HEK293 (cell line): ENCODE data around the gene PSMD8.
A peak's percentile ranks its signal among the peaks of the same experiment; 100 is the strongest.

Experiments
- BCL6B ChIP-seq: fragments of 450-650 bp; formaldehyde crosslinking; IDR thresholded peaks from 2 replicates; pipeline ENCODE4 v1.5.1; 2017; ENCODE audit warnings: missing biosample characterization, missing genetic modification characterization
- EGR2 ChIP-seq: fragments of 450-650 bp; formaldehyde crosslinking; IDR thresholded peaks from 2 replicates; pipeline ENCODE4 v1.5.1; 2016; ENCODE audit warnings: low read depth, missing biosample characterization, missing genetic modification characterization
- GLI4 ChIP-seq: fragments of 450-650 bp; formaldehyde crosslinking; IDR thresholded peaks from 2 replicates; pipeline ENCODE4 v1.5.1; 2016; ENCODE audit warnings: missing biosample characterization, missing genetic modification characterization
- GLIS1 ChIP-seq: fragments of 450-650 bp; formaldehyde crosslinking; IDR thresholded peaks from 2 replicates; pipeline ENCODE4 v1.5.1; 2016; ENCODE audit warnings: missing biosample characterization, missing genetic modification characterization
- KLF1 ChIP-seq: fragments of 450-650 bp; formaldehyde crosslinking; IDR thresholded peaks from 2 replicates; pipeline ENCODE4 v1.5.1; 2016; ENCODE audit warnings: missing biosample characterization, missing genetic modification characterization
- KLF7 ChIP-seq: fragments of 450-650 bp; formaldehyde crosslinking; IDR thresholded peaks from 2 replicates; pipeline ENCODE4 v1.5.1; 2016; ENCODE audit warnings: missing biosample characterization, missing genetic modification characterization, borderline replicate concordance
- MZF1 ChIP-seq: fragments of 450-650 bp; formaldehyde crosslinking; IDR thresholded peaks from 2 replicates; pipeline ENCODE4 v1.5.1; 2017; ENCODE audit warnings: missing biosample characterization, missing genetic modification characterization, borderline replicate concordance
- REPIN1 ChIP-seq: fragments of 450-650 bp; formaldehyde crosslinking; IDR thresholded peaks from 2 replicates; pipeline ENCODE4 v1.5.1; 2017; ENCODE audit warnings: missing biosample characterization, missing genetic modification characterization, low read depth
- REST ChIP-seq: fragments of 450-650 bp; formaldehyde crosslinking; IDR thresholded peaks from 2 replicates; pipeline ENCODE4 v1.5.1; 2016; ENCODE audit warnings: missing biosample characterization, missing genetic modification characterization
- SCRT2 ChIP-seq: fragments of 450-650 bp; formaldehyde crosslinking; IDR thresholded peaks from 2 replicates; pipeline ENCODE4 v1.5.1; 2016; ENCODE audit warnings: missing biosample characterization, missing genetic modification characterization
- ZBTB26 ChIP-seq: fragments of 450-650 bp; formaldehyde crosslinking; optimal IDR thresholded peaks from 2 replicates; pipeline ENCODE3; 2016; ENCODE audit warnings: missing biosample characterization, mild to moderate bottlenecking, missing genetic modification characterization
- ZBTB44 ChIP-seq: fragments of 450-650 bp; IDR thresholded peaks from 2 replicates; pipeline ENCODE4 v1.5.1; 2018; ENCODE audit warnings: missing biosample characterization, mild to moderate bottlenecking, missing genetic modification characterization
- ZNF10 ChIP-seq: fragments of 450-650 bp; formaldehyde crosslinking; IDR thresholded peaks from 2 replicates; pipeline ENCODE4 v1.5.1; 2017; ENCODE audit warnings: missing biosample characterization, missing genetic modification characterization
- ZNF16 ChIP-seq: fragments of 450-650 bp; formaldehyde crosslinking; IDR thresholded peaks from 2 replicates; pipeline ENCODE4 v1.5.1; 2016; ENCODE audit warnings: low read depth, missing biosample characterization, missing genetic modification characterization
- ZNF174 ChIP-seq: fragments of 450-650 bp; formaldehyde crosslinking; IDR thresholded peaks from 2 replicates; pipeline ENCODE4 v1.5.0; 2017; ENCODE audit warnings: missing biosample characterization, mild to moderate bottlenecking, missing genetic modification characterization
- ZNF19 ChIP-seq: fragments of 450-650 bp; formaldehyde crosslinking; IDR thresholded peaks from 2 replicates; pipeline ENCODE4; 2016; ENCODE audit warnings: missing biosample characterization, missing genetic modification characterization, low read depth
- ZNF239 ChIP-seq: fragments of 450-650 bp; formaldehyde crosslinking; IDR thresholded peaks from 2 replicates; pipeline ENCODE4 v1.5.1; 2016; ENCODE audit warnings: missing biosample characterization, missing genetic modification characterization
- ZNF350 ChIP-seq: fragments of 450-650 bp; formaldehyde crosslinking; IDR thresholded peaks from 2 replicates; pipeline ENCODE4 v1.5.0; 2017; ENCODE audit warnings: missing biosample characterization, mild to moderate bottlenecking, missing genetic modification characterization
- ZNF404 ChIP-seq: fragments of 450-650 bp; formaldehyde crosslinking; IDR thresholded peaks from 2 replicates; pipeline ENCODE4 v1.5.1; 2017; ENCODE audit warnings: missing biosample characterization, missing genetic modification characterization
- ZNF433 ChIP-seq: fragments of 450-650 bp; formaldehyde crosslinking; IDR thresholded peaks from 2 replicates; pipeline ENCODE4 v1.5.1; 2016; ENCODE audit warnings: missing biosample characterization, missing genetic modification characterization, low read depth
- ZNF501 ChIP-seq: fragments of 450-650 bp; formaldehyde crosslinking; IDR thresholded peaks from 2 replicates; pipeline ENCODE4 v1.5.1; 2016; ENCODE audit warnings: missing biosample characterization, missing genetic modification characterization
- ZNF530 ChIP-seq: fragments of 450-650 bp; formaldehyde crosslinking; IDR thresholded peaks from 2 replicates; pipeline ENCODE4 v1.5.1; 2016; ENCODE audit warnings: low read depth, missing biosample characterization, missing genetic modification characterization
- ZNF544 ChIP-seq: fragments of 450-650 bp; formaldehyde crosslinking; IDR thresholded peaks from 2 replicates; pipeline ENCODE4 v1.5.0; 2017; ENCODE audit warnings: missing biosample characterization, missing genetic modification characterization
- ZNF555 ChIP-seq: fragments of 450-650 bp; formaldehyde crosslinking; conservative IDR thresholded peaks from 2 replicates; pipeline ENCODE4 v1.5.1; 2017; ENCODE audit warnings: missing biosample characterization, mild to moderate bottlenecking, missing genetic modification characterization, inconsistent platforms
- ZNF560 ChIP-seq: fragments of 450-650 bp; formaldehyde crosslinking; IDR thresholded peaks from 2 replicates; pipeline ENCODE4 v1.5.1; 2017; ENCODE audit warnings: missing biosample characterization, missing genetic modification characterization, borderline replicate concordance
- ZNF561 ChIP-seq: fragments of 450-650 bp; IDR thresholded peaks from 2 replicates; pipeline ENCODE4 v1.5.1; 2018; ENCODE audit warnings: missing biosample characterization, missing genetic modification characterization, borderline replicate concordance
- ZNF600 ChIP-seq: fragments of 450-650 bp; formaldehyde crosslinking; IDR thresholded peaks from 2 replicates; pipeline ENCODE4 v1.5.1; 2016; ENCODE audit warnings: missing biosample characterization, missing genetic modification characterization
- ZNF623 ChIP-seq: fragments of 450-650 bp; formaldehyde crosslinking; IDR thresholded peaks from 2 replicates; pipeline ENCODE4 v1.5.1; 2016; ENCODE audit warnings: missing biosample characterization, missing genetic modification characterization
- ZNF658 ChIP-seq: fragments of 450-650 bp; formaldehyde crosslinking; IDR thresholded peaks from 2 replicates; pipeline ENCODE4; 2016; ENCODE audit warnings: missing biosample characterization, missing genetic modification characterization
- ZNF677 ChIP-seq: fragments of 450-650 bp; IDR thresholded peaks from 2 replicates; pipeline ENCODE4 v1.5.0; 2018; ENCODE audit warnings: missing biosample characterization, mild to moderate bottlenecking, missing genetic modification characterization, moderate library complexity
- ZNF707 ChIP-seq: fragments of 450-650 bp; formaldehyde crosslinking; IDR thresholded peaks from 2 replicates; pipeline ENCODE4 v1.5.1; 2016; ENCODE audit warnings: missing biosample characterization, missing genetic modification characterization
- ZSCAN30 ChIP-seq: fragments of 450-650 bp; IDR thresholded peaks from 2 replicates; pipeline ENCODE4 v1.5.1; 2018; ENCODE audit warnings: missing biosample characterization, mild to moderate bottlenecking, missing genetic modification characterization, moderate library complexity

PSMD8 gene

GRCh38 chr19:38362076-38362945 lies 12.1 kb upstream of the PSMD8 start (continued):
- TF ChIP-seq GLIS1 (peak; percentile 93), ZNF501 (peak; percentile 52; the same call in 1 of the 2 replicates), MZF1 (tag by site-specific recombination) (no peak), ZNF623 (tag by site-specific recombination) (no peak), ZNF239 (tag by site-specific recombination) (no peak), ZNF350 (tag by site-specific recombination) (no peak), ZNF677 (tag by site-specific recombination) (no peak), SCRT2 (tag by site-specific recombination) (no peak), ZNF19 (no peak), ZBTB44 (no peak), ZNF530 (no peak), REPIN1 (tag by site-specific recombination) (no peak), ZSCAN30 (tag by site-specific recombination) (0 out of 2 replicates have a peak, but pooled peaks have one; percentile 28), KLF1 (tag by site-specific recombination) (peak; percentile 90), ZNF174 (tag by site-specific recombination) (no peak), BCL6B (tag by site-specific recombination) (no peak), ZNF561 (tag by site-specific recombination) (peak; percentile 87; the same call in 1 of the 2 replicates), ZNF404 (tag by site-specific recombination) (no peak), ZNF433 (no peak), ZNF707 (no peak), ZNF600 (tag by site-specific recombination) (peak; percentile 100), ZNF560 (tag by site-specific recombination) (no peak), ZNF544 (no peak), GLI4 (tag by site-specific recombination) (no peak), ZNF555 (tag by site-specific recombination) (no peak), ZNF16 (tag by site-specific recombination) (no peak), EGR2 (tag by site-specific recombination) (peak; percentile 95), REST (tag by site-specific recombination) (no peak; the same call in none of the 2 replicates), KLF7 (peak; percentile 49; the same call in 1 of the 2 replicates), ZBTB26 (tag by site-specific recombination) (peak; percentile 66), ZNF658 (no peak), ZNF10 (peak; percentile 50; the same call in 1 of the 2 replicates)
